HepG2 (cell line): ENCODE results near the gene JPH4. TPM values are rescaled to one million over a fixed set of nuclear protein-coding genes. Genes with fewer than 3 reads are reported as not detected.

Source experiments
- AGO2 ChIP-seq: fragments of 200-400 bp; formaldehyde crosslinking; optimal IDR thresholded peaks from 2 replicates; pipeline ENCODE3; 2017; ENCODE audit warnings: mild to moderate bottlenecking, low read depth, low read length, moderate library complexity
- DNMT1 ChIP-seq: sonication (generic); formaldehyde crosslinking; IDR thresholded peaks from 2 replicates; pipeline ENCODE4 v1.5.1; 2020; ENCODE audit warnings: mild to moderate bottlenecking, missing genetic modification reagents
- HNF4A ChIP-seq: sonication (generic); formaldehyde crosslinking; IDR thresholded peaks from 2 replicates; pipeline ENCODE4 v1.4.0; 2020; ENCODE audit warnings: missing genetic modification reagents
- HNRNPH1 ChIP-seq: fragments of 200-400 bp; formaldehyde crosslinking; optimal IDR thresholded peaks from 2 replicates; pipeline ENCODE3; 2017; ENCODE audit warnings: mild to moderate bottlenecking, low read depth, low read length
- HOXA7 ChIP-seq: sonication (generic); formaldehyde crosslinking; IDR thresholded peaks from 2 replicates; pipeline ENCODE4 v1.8.1; 2022; ENCODE audit warnings: mild to moderate bottlenecking, missing genetic modification reagents, moderate library complexity
- KLF11 ChIP-seq: IDR thresholded peaks from 2 replicates; pipeline ENCODE4 v1.6.1; 2016; ENCODE audit warnings: missing compliant biosample characterization
- NCOA1 ChIP-seq: sonication (generic); formaldehyde crosslinking; IDR thresholded peaks from 2 replicates; pipeline ENCODE4 v1.9.0; 2021; ENCODE audit warnings: missing genetic modification reagents
- PRPF4 ChIP-seq: fragments of 200-400 bp; formaldehyde crosslinking; IDR thresholded peaks from 2 replicates; pipeline ENCODE4 v1.6.1; 2016; ENCODE audit warnings: low read length, low read depth; ENCODE audit not compliant: poor library complexity, severe bottlenecking
- RBM39 ChIP-seq: fragments of 200-400 bp; formaldehyde crosslinking; IDR thresholded peaks from one replicate; pipeline ENCODE4 v1.6.1; 2018; ENCODE audit warnings: antibody characterized with exemption, mild to moderate bottlenecking, low read depth, low read length; ENCODE audit not compliant: poor library complexity, severe bottlenecking
- ZNF143 ChIP-seq: sonication (generic); formaldehyde crosslinking; IDR thresholded peaks from 2 replicates; pipeline ENCODE4 v1.4.0; 2020; ENCODE audit warnings: missing genetic modification reagents
- ZNF264 ChIP-seq: sonication (generic); formaldehyde crosslinking; IDR thresholded peaks from 2 replicates; pipeline ENCODE4 v1.4.0; 2020; ENCODE audit warnings: missing genetic modification reagents
- polyA plus RNA-seq, 8 experiments: library from polyadenylated mRNA; depleted of rRNA in 3 of 8; stranded (reverse) in 7 of 8; unstranded in 1 of 8; fragments of >200 nt; fragmentation: Illumina TruSeq in 4 of 8; extraction: Trizol in 4 of 8; gene quantifications; 2 replicates each; pipeline versions ENCODE4 v1.2.1 to v1.2.3, GENCODE V29; 2011 to 2016; ENCODE audit warnings: low read depth in 4 of 8, missing spikeins in 1 of 8, mixed read lengths in 1 of 8; ENCODE audit not compliant: insufficient read depth in 1 of 8
- total RNA-seq, 5 experiments: library from RNA; depleted of rRNA; stranded (reverse); fragments of >200 nt; fragmentation: Illumina TruSeq; extraction: Trizol; gene quantifications; 2 replicates each; pipeline ENCODE4 v1.2.3, GENCODE V29; 2016; ENCODE audit warnings: low read depth in 1 of 5
- TF ChIP-seq, protein P1 (sequence below): sonication (generic); formaldehyde crosslinking; IDR thresholded peaks from 2 replicates; pipeline ENCODE4 v1.4.0; 2020; ENCODE audit warnings: mild to moderate bottlenecking, missing genetic modification reagents
- TF ChIP-seq, protein P2 (sequence below): sonication (generic); formaldehyde crosslinking; IDR thresholded peaks from 2 replicates; pipeline ENCODE4 v1.9.0; 2021; ENCODE audit warnings: missing genetic modification reagents, borderline replicate concordance
- TF ChIP-seq, protein P3 (sequence below): sonication (generic); formaldehyde crosslinking; IDR thresholded peaks from 2 replicates; pipeline ENCODE4 v1.4.0; 2020; ENCODE audit warnings: missing genetic modification reagents
- TF ChIP-seq, protein P4 (sequence below): sonication (generic); formaldehyde crosslinking; IDR thresholded peaks from 2 replicates; pipeline ENCODE4 v1.5.0; 2020; ENCODE audit warnings: mild to moderate bottlenecking, missing genetic modification reagents, moderate library complexity
- TF ChIP-seq, protein P5 (sequence below): sonication (generic); formaldehyde crosslinking; IDR thresholded peaks from 2 replicates; pipeline ENCODE4 v1.5.0; 2020; ENCODE audit warnings: missing genetic modification reagents

Gene JPH4
- total and polyA plus RNA-seq, 2 of the 13 experiments (the other 11 are each of a cell fraction or from before 2014, with no cell fraction given): 0.08 to 0.22 TPM

DNA sequence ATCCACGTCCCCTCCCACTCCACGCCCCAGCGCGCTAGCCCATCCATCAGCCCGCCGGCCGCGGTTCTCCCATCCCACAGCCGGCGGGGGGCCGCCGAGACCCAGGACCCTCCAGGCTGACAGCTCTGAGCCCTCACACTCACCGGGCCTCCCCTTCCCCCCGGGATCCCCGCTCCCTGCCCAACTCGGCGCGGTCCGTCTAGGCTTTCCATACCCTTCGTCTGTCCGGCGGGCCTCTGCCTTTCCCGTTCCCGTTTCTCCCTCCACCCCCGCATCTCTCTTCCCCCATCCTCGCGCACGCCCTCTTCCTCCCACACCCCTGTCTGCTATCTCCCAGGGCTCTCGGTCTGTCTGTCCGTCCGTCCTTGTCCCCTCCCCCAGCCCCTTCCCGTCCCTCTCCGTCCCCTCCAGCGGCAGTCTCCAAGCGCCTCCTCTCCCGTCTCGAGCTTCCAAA, 27.8 kb downstream of the JPH4 start (continued):
- TF ChIP-seq, protein P1, sequence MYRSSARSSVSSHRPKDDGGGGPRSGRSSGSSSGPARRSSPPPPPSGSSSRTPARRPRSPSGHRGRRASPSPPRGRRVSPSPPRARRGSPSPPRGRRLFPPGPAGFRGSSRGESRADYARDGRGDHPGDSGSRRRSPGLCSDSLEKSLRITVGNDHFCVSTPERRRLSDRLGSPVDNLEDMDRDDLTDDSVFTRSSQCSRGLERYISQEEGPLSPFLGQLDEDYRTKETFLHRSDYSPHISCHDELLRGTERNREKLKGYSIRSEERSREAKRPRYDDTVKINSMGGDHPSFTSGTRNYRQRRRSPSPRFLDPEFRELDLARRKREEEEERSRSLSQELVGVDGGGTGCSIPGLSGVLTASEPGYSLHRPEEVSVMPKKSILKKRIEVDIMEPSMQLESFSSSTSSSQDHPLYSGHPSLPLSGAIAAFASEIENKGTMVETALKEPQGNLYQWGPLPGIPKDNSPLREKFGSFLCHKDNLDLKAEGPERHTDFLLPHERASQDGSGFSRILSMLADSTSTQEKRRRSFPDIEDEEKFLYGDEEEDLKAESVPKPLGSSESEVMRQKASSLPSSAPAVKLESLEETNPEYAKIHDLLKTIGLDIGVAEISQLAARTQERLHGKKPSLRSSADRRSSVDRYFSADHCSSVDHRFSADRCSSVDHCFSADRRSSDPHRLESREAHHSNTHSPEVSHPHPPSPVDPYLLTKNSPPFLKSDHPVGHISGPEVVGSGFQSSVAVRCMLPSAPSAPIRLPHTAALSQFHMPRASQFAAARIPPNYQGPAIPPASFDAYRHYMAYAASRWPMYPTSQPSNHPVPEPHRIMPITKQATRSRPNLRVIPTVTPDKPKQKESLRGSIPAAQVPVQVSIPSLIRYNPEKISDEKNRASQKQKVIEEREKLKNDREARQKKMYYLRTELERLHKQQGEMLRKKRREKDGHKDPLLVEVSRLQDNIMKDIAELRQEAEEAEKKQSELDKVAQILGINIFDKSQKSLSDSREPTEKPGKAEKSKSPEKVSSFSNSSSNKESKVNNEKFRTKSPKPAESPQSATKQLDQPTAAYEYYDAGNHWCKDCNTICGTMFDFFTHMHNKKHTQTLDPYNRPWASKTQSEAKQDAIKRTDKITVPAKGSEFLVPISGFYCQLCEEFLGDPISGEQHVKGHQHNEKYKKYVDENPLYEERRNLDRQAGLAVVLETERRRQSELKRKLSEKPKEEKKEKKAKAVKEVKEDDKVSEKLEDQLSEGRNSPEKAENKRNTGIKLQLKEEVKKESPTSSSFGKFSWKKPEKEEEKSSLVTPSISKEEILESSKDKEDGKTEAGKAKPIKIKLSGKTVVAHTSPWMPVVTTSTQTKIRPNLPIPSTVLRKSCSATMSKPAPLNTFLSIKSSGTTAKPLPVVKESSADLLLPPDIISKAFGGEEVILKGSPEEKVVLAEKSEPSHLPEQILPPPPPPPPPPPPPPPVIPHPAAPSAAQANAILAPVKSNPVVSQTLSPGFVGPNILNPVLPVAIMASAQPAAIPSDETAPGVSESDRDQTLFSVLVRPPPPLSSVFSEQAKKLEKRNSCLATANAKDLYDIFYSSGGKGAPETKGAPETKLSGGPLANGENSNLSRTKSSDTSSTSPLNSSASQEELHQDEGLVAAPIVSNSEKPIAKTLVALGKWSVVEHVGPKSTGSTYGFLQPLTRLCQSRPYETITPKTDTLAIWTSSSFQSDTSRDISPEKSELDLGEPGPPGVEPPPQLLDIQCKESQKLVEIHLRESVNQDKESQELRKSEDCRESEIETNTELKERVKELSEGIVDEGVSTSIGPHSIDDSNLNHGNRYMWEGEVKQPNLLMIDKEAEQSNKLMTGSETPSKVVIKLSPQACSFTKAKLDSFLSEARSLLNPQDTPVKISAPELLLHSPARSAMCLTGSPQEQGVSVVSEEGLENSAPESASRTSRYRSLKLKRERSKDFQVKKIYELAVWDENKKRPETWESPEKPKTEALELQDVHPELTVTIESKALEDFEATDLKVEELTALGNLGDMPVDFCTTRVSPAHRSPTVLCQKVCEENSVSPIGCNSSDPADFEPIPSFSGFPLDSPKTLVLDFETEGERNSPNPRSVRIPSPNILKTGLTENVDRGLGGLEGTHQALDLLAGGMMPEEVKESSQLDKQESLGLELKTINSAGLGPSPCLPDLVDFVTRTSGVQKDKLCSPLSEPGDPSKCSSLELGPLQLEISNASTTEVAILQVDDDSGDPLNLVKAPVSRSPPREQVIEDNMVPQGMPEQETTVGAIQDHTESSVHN: 0 out of 2 replicates have a peak, but pooled peaks have one; percentile 9
- TF ChIP-seq AGO2: peak; percentile 70
- no peak for TF ChIP-seq HNF4A (CRISPR knock-in tag)
- TF ChIP-seq ZNF143 (CRISPR knock-in tag): no peak
- TF ChIP-seq, protein P2, sequence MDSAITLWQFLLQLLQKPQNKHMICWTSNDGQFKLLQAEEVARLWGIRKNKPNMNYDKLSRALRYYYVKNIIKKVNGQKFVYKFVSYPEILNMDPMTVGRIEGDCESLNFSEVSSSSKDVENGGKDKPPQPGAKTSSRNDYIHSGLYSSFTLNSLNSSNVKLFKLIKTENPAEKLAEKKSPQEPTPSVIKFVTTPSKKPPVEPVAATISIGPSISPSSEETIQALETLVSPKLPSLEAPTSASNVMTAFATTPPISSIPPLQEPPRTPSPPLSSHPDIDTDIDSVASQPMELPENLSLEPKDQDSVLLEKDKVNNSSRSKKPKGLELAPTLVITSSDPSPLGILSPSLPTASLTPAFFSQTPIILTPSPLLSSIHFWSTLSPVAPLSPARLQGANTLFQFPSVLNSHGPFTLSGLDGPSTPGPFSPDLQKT: no peak
- peak; percentile 21 for TF ChIP-seq PRPF4
- TF ChIP-seq, protein P3, sequence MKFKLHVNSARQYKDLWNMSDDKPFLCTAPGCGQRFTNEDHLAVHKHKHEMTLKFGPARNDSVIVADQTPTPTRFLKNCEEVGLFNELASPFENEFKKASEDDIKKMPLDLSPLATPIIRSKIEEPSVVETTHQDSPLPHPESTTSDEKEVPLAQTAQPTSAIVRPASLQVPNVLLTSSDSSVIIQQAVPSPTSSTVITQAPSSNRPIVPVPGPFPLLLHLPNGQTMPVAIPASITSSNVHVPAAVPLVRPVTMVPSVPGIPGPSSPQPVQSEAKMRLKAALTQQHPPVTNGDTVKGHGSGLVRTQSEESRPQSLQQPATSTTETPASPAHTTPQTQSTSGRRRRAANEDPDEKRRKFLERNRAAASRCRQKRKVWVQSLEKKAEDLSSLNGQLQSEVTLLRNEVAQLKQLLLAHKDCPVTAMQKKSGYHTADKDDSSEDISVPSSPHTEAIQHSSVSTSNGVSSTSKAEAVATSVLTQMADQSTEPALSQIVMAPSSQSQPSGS (CRISPR knock-in tag): 0 out of 2 replicates have a peak, but pooled peaks have one; percentile 43
- peak; percentile 16 for TF ChIP-seq HNRNPH1
- TF ChIP-seq, protein P4, sequence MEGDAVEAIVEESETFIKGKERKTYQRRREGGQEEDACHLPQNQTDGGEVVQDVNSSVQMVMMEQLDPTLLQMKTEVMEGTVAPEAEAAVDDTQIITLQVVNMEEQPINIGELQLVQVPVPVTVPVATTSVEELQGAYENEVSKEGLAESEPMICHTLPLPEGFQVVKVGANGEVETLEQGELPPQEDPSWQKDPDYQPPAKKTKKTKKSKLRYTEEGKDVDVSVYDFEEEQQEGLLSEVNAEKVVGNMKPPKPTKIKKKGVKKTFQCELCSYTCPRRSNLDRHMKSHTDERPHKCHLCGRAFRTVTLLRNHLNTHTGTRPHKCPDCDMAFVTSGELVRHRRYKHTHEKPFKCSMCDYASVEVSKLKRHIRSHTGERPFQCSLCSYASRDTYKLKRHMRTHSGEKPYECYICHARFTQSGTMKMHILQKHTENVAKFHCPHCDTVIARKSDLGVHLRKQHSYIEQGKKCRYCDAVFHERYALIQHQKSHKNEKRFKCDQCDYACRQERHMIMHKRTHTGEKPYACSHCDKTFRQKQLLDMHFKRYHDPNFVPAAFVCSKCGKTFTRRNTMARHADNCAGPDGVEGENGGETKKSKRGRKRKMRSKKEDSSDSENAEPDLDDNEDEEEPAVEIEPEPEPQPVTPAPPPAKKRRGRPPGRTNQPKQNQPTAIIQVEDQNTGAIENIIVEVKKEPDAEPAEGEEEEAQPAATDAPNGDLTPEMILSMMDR (CRISPR knock-in tag): 0 out of 2 replicates have a peak, but pooled peaks have one; percentile 1
- 0 out of 2 replicates have a peak, but pooled peaks have one; percentile 2 for TF ChIP-seq NCOA1 (CRISPR knock-in tag)
- TF ChIP-seq DNMT1: peak; percentile 52; the same call in 1 of the 2 replicates
- no peak for TF ChIP-seq RBM39
- TF ChIP-seq, protein P5, sequence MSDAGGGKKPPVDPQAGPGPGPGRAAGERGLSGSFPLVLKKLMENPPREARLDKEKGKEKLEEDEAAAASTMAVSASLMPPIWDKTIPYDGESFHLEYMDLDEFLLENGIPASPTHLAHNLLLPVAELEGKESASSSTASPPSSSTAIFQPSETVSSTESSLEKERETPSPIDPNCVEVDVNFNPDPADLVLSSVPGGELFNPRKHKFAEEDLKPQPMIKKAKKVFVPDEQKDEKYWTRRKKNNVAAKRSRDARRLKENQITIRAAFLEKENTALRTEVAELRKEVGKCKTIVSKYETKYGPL (CRISPR knock-in tag): no peak
- TF ChIP-seq ZNF264 (CRISPR knock-in tag): no peak
- 0 out of 2 replicates have a peak, but pooled peaks have one; percentile 30 for TF ChIP-seq HOXA7 (CRISPR knock-in tag)
- TF ChIP-seq KLF11 (CRISPR knock-in tag): no peak
